Measurements from ENCODE around the gene IMMP2L.

Gene IMMP2L

GRCh38 chr7:111012149-111012548, 550.1 kb downstream of the IMMP2L start:
- no peak for DNase-seq

GRCh38 chr7:111011520-111011919, 550.8 kb downstream of the IMMP2L start:
- no peak for DNase-seq

GRCh38 chr7:111010798-111011197, 551.5 kb downstream of the IMMP2L start:
- DNase-seq, result no peak

- no peak for DNase-seq
Measured at GRCh38 chr7:111009526-111010040, 552.7 kb downstream of the IMMP2L start.

GRCh38 chr7:111006691-111007090, 555.6 kb downstream of the IMMP2L start:
- DNase-seq, result no peak

- no peak for DNase-seq
Measured at GRCh38 chr7:111006040-111006439, 556.3 kb downstream of the IMMP2L start.

- DNase-seq, result no peak
Measured at GRCh38 chr7:111005445-111005844, 556.8 kb downstream of the IMMP2L start.

GRCh38 chr7:111004310-111004901, 557.9 kb downstream of the IMMP2L start:
- no peak for DNase-seq

- DNase-seq, result no peak
Measured at GRCh38 chr7:111003883-111004282, 558.4 kb downstream of the IMMP2L start.

GRCh38 chr7:110994028-110994967, 568.0 kb downstream of the IMMP2L start:
- DNase-seq, result no peak

GRCh38 chr7:110988890-110989501, 573.3 kb downstream of the IMMP2L start:
- no peak for DNase-seq

GRCh38 chr7:110988348-110988747, 573.9 kb downstream of the IMMP2L start:
- DNase-seq, result no peak

GRCh38 chr7:110987127-110987693, 575.1 kb downstream of the IMMP2L start:
- no peak for DNase-seq

- no peak for DNase-seq
Measured at GRCh38 chr7:110983822-110984456, 578.4 kb downstream of the IMMP2L start.

- DNase-seq, result no peak
Measured at GRCh38 chr7:110977127-110977737, 585.1 kb downstream of the IMMP2L start.

GRCh38 chr7:110975486-110975885, 586.8 kb downstream of the IMMP2L start:
- DNase-seq, result no peak

- no peak for DNase-seq
Measured at GRCh38 chr7:110974441-110974840, 587.9 kb downstream of the IMMP2L start.

GRCh38 chr7:110973196-110973990, 588.9 kb downstream of the IMMP2L start:
- DNase-seq, result no peak

GRCh38 chr7:110964775-110965174, 597.5 kb downstream of the IMMP2L start:
- DNase-seq, result no peak

GRCh38 chr7:110962826-110963225, 599.5 kb downstream of the IMMP2L start:
- no peak for DNase-seq

- no peak for DNase-seq
Measured at GRCh38 chr7:110962374-110962773, 599.9 kb downstream of the IMMP2L start.
